Measurements from ENCODE around the gene SF3B3. TPM values are rescaled to one million over a fixed set of nuclear protein-coding genes. Genes with fewer than 3 reads are reported as not detected.

SF3B3 gene
- total RNA-seq (2022; extraction: Qiagen RNA extraction), result 134 to 241 TPM (median 203 TPM) in 5 replicates

DNA sequence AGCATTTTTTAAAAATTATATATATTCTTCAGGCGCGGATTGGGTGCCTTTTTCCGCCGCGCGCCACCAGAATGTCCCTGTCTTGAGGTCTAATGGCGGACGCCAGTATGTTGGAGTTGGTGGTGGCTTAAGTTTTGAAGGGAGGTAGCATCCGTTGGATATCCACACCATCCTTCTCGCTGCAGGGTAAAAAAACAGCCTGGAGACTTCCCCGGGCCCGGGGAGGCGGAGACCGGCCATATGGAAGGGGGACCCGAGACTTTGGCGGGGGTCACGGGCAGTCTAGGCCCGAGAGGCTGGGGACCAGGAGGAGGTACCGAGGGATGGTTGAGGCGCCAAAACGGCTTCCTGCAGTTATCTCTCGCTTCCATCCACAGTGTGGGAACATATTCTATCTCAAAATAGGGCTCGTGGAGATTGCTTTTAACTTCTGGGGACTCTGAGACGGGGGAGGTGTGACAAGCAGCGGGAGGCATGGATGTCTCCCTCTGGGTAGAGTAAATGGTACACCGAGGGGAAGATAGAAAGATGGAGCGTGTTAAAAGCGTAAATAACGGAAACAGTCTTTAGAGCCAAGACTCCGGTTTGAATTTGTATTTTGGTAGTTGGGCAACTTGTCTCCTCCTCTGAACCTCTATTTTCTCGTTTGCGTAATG, at the start of gene SF3B3:
Gene SF3B3, plus strand, starts transcription at position 74 of the 656 bp plus-strand sequence. CDS start 2,841 bp downstream, outside the sequence.

DNA sequence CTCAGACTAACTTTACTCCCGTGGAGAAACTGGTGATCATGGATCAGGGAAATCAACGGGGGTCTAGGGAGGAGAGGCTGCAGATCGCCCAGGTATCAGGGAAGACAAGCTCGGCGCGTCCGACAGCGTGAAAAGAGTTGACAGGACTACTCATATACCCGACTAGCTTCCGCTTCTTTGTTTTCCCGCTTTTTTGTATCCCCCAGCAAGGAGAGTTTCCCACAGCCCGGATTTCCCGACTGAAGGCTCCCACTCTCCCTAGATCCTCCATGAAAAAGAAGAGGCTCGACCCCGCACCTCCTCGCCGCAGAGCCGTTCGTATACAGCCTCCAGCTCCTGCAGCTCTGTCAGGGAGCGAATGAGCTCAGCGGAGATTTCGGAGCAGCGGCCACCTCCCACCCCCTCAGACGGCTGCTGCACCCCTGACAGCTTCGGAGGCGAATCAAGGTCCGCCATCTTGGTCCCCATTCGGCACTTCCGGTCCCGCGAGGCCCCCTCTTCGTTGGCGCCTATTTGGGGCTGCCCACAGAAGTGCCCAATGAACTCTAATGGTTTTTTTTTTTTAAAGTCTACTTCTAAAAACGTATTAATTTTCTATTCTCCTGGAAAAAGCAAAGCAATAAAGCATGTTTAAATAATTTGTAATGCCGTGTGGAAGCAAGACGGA, 407 bp upstream of the SF3B3 start, which contains the start of gene COG4:
Gene COG4, minus strand, starts transcription at position 479 of the 667 bp plus-strand sequence. Its CDS starts 11 bp downstream, at position 468.

Other genes starting within 250 kb of the SF3B3 start
- 79.7 to 107 TPM (median 97.3 TPM) in 5 replicates for gene AARS1, start 234.3 kb upstream of the SF3B3 start, total RNA-seq (2022; extraction: Qiagen RNA extraction)
- gene DDX19B, start 224.6 kb upstream of the SF3B3 start, total RNA-seq (2022; extraction: Qiagen RNA extraction), result 27.8 to 31.5 TPM (median 28.6 TPM) in 5 replicates
- 36.4 to 43.8 TPM (median 41.7 TPM) in 5 replicates for gene DDX19A, start 176.9 kb upstream of the SF3B3 start, total RNA-seq (2022; extraction: Qiagen RNA extraction)
- gene ST3GAL2, start 84.7 kb upstream of the SF3B3 start, total RNA-seq (2022; extraction: Qiagen RNA extraction), result 18.2 to 26.7 TPM (median 22.0 TPM) in 5 replicates
- gene FCSK, start 69.2 kb upstream of the SF3B3 start, total RNA-seq (2022; extraction: Qiagen RNA extraction), result 3.3 to 5.7 TPM (median 4.5 TPM) in 5 replicates
- 25.6 to 31.7 TPM (median 30.7 TPM) in 5 replicates for gene COG4, start 262 bp upstream of the SF3B3 start, total RNA-seq (2022; extraction: Qiagen RNA extraction)
- 0.33 to 0.69 TPM (median 0.39 TPM) in 5 replicates for gene IL34, start 122.7 kb downstream of the SF3B3 start, total RNA-seq (2022; extraction: Qiagen RNA extraction)
- gene MTSS2, start 162.2 kb downstream of the SF3B3 start, total RNA-seq (2022; extraction: Qiagen RNA extraction), result 66.0 to 127 TPM (median 117 TPM) in 5 replicates